HEK293 (cell line): ENCODE data around the gene CARD14.

Experiments used
- CTCF ChIA-PET: fragments of 350-600 bp; formaldehyde crosslinking; extraction: SDS; loops from one replicate; lab custom pipeline; 2021; ENCODE audit warnings: antibody characterized with exemption; lab: Yijun Ruan, JAX
- POLR2A ChIA-PET: fragments of 300-600 bp; formaldehyde crosslinking; extraction: SDS; loops from one replicate; lab custom pipeline; 2020; ENCODE audit warnings: antibody characterized with exemption, inconsistent platforms; lab: Yijun Ruan, JAX
- H3K27ac ChIP-seq: fragments of 200-500 bp; sonication (Bioruptor generic); 2 replicates; pipeline ENCODE4 v1.5.1; 2014; ENCODE audit warnings: low read depth, low read length, control low read depth, inconsistent platforms; ENCODE audit errors: extremely low read depth
- H3K36me3 ChIP-seq, 2 experiments: fragments of 200-500 bp in 1 of 2; sonication (Bioruptor generic) in 1 of 2; 1 replicate in 1 of 2; 2 replicates in 1 of 2; pipeline ENCODE4 v1.5.1; 2014 to 2017; ENCODE audit warnings: inconsistent platforms in 2 of 2, low read length in 2 of 2; ENCODE audit not compliant: control insufficient read depth in 2 of 2, insufficient read depth in 1 of 2
- H3K4me1 ChIP-seq: fragments of 200-500 bp; sonication (Bioruptor generic); 2 replicates; pipeline ENCODE4 v1.5.1; 2014; ENCODE audit warnings: mild to moderate bottlenecking, low read length, inconsistent platforms; ENCODE audit not compliant: control insufficient read depth, insufficient read depth
- H3K4me3 ChIP-seq: 2 replicates; pipeline ENCODE4 v1.5.1; 2011; ENCODE audit warnings: low read depth, mild to moderate bottlenecking, control low read depth, low read length, moderate library complexity
- H3K9me3 ChIP-seq: fragments of 200-500 bp; sonication (Bioruptor generic); 2 replicates; pipeline ENCODE4 v1.5.1; 2014; ENCODE audit warnings: low read depth, low read length, inconsistent platforms; ENCODE audit not compliant: control insufficient read depth, insufficient read depth
- BCL11B ChIP-seq: fragments of 450-650 bp; formaldehyde crosslinking; IDR thresholded peaks from 2 replicates; pipeline ENCODE4 v1.5.1; 2016; ENCODE audit warnings: low read depth, missing biosample characterization, missing genetic modification characterization
- CTCF ChIP-seq: fragments of 450-650 bp; formaldehyde crosslinking; IDR thresholded peaks from 2 replicates; pipeline ENCODE4 v1.5.1; 2016; ENCODE audit warnings: missing biosample characterization, missing genetic modification characterization
- KLF8 ChIP-seq: fragments of 450-650 bp; formaldehyde crosslinking; IDR thresholded peaks from 2 replicates; pipeline ENCODE4 v1.5.1; 2016; ENCODE audit warnings: missing biosample characterization, missing genetic modification characterization
- PBX3 ChIP-seq: sonication (generic); formaldehyde crosslinking; IDR thresholded peaks from 2 replicates; pipeline ENCODE4 v1.8.1; 2022; ENCODE audit warnings: mild to moderate bottlenecking, moderate library complexity, missing genetic modification reagents
- RBAK ChIP-seq: fragments of 450-650 bp; formaldehyde crosslinking; IDR thresholded peaks from 2 replicates; pipeline ENCODE4 v1.5.1; 2016; ENCODE audit warnings: missing biosample characterization, missing genetic modification characterization
- TSHZ1 ChIP-seq: fragments of 450-650 bp; formaldehyde crosslinking; IDR thresholded peaks from 2 replicates; pipeline ENCODE4 v1.5.1; 2016; ENCODE audit warnings: missing biosample characterization, missing genetic modification characterization, borderline replicate concordance
- ZBTB21 ChIP-seq: fragments of 450-650 bp; formaldehyde crosslinking; IDR thresholded peaks from 2 replicates; pipeline ENCODE4 v1.5.1; 2017; ENCODE audit warnings: missing biosample characterization, missing genetic modification characterization
- ZNF132 ChIP-seq: fragments of 450-650 bp; formaldehyde crosslinking; IDR thresholded peaks from 2 replicates; pipeline ENCODE4 v1.5.1; 2017; ENCODE audit warnings: missing biosample characterization, missing genetic modification characterization, borderline replicate concordance
- ZNF214 ChIP-seq: fragments of 450-650 bp; formaldehyde crosslinking; IDR thresholded peaks from 2 replicates; pipeline ENCODE4 v1.5.1; 2017; ENCODE audit warnings: missing biosample characterization, mild to moderate bottlenecking, missing genetic modification characterization, borderline replicate concordance
- ZNF274 ChIP-seq, 2 experiments: fragments of 200-500 bp in 1 of 2; fragments of 450-650 bp in 1 of 2; sonication (Bioruptor generic) in 1 of 2; formaldehyde crosslinking in 1 of 2; IDR thresholded peaks; 2 replicates each; pipeline versions ENCODE4 v1.5.1 to v1.6.1; 2014 to 2016; ENCODE audit warnings: borderline replicate concordance in 1 of 2, inconsistent platforms in 1 of 2, low read length in 1 of 2, missing biosample characterization in 1 of 2, missing genetic modification characterization in 1 of 2
- ZNF530 ChIP-seq: fragments of 450-650 bp; formaldehyde crosslinking; IDR thresholded peaks from 2 replicates; pipeline ENCODE4 v1.5.1; 2016; ENCODE audit warnings: low read depth, missing biosample characterization, missing genetic modification characterization
- ZNF621 ChIP-seq: fragments of 450-650 bp; formaldehyde crosslinking; IDR thresholded peaks from 2 replicates; pipeline ENCODE4 v1.5.1; 2017; ENCODE audit warnings: missing biosample characterization, missing genetic modification characterization
- ZNF776 ChIP-seq: fragments of 450-650 bp; formaldehyde crosslinking; IDR thresholded peaks from 2 replicates; pipeline ENCODE4 v1.5.0; 2017; ENCODE audit warnings: missing biosample characterization, missing genetic modification characterization, borderline replicate concordance
- ZSCAN30 ChIP-seq: fragments of 450-650 bp; IDR thresholded peaks from 2 replicates; pipeline ENCODE4 v1.5.1; 2018; ENCODE audit warnings: missing biosample characterization, mild to moderate bottlenecking, missing genetic modification characterization, moderate library complexity

The CARD14 gene

GRCh38 chr17:80248001-80248893 is 78.4 kb downstream of the CARD14 start:
- POLR2A ChIA-PET = no interaction called here
- H3K9me3 ChIP-seq = no peaks in the 10 kb centered on the region
- no peaks in the 10 kb centered on the region for H3K4me1 ChIP-seq
- no peak overlapping the region for H3K4me3 ChIP-seq
- CTCF ChIA-PET = no interaction called here
- TF ChIP-seq ZNF776 (tag by site-specific recombination) (no peak), KLF8 (tag by site-specific recombination) (no peak), ZBTB21 (tag by site-specific recombination) (no peak)
- H3K27ac ChIP-seq = no peak overlapping the region
- peaks cover 3 to 71% of the 10 kb centered on the region in 2 experiments; a peak in 2 of 3 replicates for H3K36me3 ChIP-seq

- Histone ChIP-seq H3K4me1 (no peaks in the 10 kb centered on the region), H3K9me3 (no peaks in the 10 kb centered on the region), H3K36me3 (peaks cover 3 to 72% of the 10 kb centered on the region in 2 experiments; a peak in 2 of 3 replicates), H3K27ac (no peak overlapping the region), H3K4me3 (no peak overlapping the region)
- TF ChIP-seq ZBTB21 (tag by site-specific recombination) (no peak), PBX3 (CRISPR knock-in tag) (no peak), ZNF214 (no peak), ZNF132 (tag by site-specific recombination) (no peak), CTCF (tag by site-specific recombination) (no peak), ZSCAN30 (no peak), ZNF530 (tag by site-specific recombination) (no peak), BCL11B (tag by site-specific recombination) (no peak), RBAK (tag by site-specific recombination) (no peak), ZNF621 (tag by site-specific recombination) (no peak), TSHZ1 (tag by site-specific recombination) (no peak), ZNF274 (IDR thresholded peaks at IDR 0.05; ENCODE audit: low read length) (no peak), ZNF274 (tag by site-specific recombination; IDR thresholded peaks at IDR 0.05; ENCODE audit: borderline replicate concordance) (no peak)
- CTCF ChIA-PET = no interaction called here
- POLR2A ChIA-PET = no interaction called here
These were observed 79.3 kb downstream of the CARD14 start for GRCh38 chr17:80248894-80249710.
